NCI-H2196 (cell line): ENCODE data around the gene MCC.

Experiments used
- DNase-seq: peaks from one replicate; lab custom pipeline; 2025; ENCODE audit not compliant: unreplicated experiment; lab: John Stamatoyannopoulos, UW

Gene MCC

DNA sequence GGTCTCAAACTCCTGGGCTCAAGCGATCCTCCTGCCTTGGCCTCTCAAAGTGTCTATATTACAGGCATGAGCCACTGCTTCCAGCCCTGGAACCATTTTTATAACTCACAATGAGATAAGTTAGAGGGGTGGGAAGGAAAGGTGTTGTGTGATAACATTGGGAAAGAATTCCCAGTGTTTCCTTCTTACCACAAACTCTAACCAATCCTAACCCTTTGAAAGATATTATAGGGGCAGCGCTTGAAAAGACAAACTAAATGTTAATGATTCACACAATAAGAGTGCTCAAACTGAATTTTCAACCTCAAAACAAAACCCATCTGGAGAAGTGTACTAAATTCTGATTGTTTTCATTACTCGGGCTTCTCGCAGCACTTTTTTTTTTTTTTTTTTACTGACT lies 163.2 kb downstream of the MCC start:
- DNase-seq: no peak

DNA sequence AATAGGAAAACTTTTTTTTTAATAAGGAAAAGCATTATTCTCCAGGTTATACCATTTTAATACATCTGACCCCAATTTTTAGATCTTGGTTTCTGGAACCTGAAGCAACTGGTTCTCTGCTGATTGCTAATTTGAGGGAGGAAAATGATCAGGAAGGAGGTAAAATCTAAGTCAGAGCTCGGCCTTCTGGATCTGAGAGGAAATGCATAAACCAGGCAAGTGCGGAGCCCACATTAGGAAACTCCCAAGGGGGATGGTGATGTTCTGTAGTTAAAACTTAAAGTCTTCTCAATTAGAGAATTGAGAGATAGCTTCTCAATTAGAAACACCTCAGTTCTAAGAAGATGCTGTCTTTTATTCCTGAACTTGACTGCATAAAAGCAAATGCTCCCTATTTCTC lies 167.0 kb downstream of the MCC start:
- no peak for DNase-seq

DNA sequence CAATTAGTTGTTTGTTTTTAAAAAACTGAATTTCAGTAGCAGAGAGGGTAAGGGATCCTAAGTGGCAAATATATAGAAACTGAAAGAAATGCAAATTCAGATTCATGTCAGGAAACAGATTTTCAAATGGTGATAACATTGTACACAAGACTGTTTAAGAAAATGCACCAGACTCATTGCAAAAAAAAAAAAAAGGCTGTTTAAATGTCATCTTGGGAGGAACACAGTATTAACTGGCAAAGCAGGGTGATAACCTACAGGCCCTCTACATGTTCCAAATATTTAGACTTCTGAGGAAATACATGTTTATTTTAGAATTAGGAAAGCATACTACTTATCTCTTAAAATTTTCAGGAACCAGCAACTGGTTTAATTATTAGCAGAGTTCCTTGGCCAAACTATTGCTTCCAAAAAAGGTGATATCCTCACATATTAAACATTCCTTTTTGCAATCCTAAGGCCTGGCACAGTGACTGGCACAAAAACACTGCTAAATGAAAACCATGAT lies 167.9 kb downstream of the MCC start:
- no peak for DNase-seq

DNA sequence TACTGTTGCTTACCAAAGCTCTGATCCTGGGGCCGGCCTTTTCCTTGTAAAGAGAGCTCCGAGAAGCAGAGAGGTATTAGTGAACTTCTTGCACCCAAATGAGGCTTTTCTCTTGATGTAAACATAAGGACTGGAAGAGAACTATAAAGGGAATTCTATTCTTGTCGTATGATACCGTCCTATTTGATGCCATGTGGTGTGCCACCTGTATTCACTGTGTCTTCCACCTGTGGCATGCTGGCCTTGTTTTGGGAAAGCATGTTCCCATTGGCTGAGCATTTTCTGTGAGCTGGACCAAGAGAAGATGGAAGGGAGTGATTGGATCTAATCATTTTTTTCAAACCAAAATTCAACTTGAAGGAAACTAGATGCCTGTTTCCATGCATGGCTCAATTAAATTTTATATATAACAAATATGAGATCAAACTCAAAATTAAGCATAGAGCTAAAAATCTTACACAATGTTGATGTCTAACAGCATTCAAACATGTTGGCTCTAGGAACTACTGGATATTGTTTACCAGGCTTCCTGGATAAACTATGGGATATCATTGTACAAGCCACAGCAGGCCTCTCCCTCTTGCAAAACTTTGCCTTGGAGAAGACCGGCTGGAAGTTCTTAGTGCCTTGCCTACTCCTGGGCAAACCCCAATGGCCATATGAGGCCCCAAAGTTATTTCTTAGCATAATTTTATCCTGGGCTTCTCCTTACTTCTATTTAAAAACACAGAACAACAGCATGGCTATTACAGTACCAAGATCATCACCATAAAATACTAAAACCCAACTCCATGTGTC lies 168.8 kb downstream of the MCC start:
- DNase-seq: no peak

DNA sequence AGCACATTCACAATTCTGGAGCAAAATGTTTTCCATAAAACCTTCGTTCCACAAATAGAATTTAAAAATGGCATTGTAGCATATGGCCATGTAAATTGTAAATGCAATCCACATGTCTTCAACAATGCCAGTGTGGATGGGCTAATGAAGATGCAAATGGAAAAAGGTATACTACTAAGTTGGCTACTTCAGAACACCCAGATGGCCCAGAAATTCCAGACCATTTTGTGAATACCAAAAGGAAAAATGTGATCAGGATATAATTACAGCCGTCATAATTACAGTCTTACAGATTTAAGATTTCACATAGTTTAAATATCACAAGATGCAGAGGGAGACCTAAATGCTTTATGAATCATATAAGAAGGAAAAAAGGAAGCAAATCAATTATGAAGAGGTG lies 170.6 kb downstream of the MCC start:
- DNase-seq: no peak

DNA sequence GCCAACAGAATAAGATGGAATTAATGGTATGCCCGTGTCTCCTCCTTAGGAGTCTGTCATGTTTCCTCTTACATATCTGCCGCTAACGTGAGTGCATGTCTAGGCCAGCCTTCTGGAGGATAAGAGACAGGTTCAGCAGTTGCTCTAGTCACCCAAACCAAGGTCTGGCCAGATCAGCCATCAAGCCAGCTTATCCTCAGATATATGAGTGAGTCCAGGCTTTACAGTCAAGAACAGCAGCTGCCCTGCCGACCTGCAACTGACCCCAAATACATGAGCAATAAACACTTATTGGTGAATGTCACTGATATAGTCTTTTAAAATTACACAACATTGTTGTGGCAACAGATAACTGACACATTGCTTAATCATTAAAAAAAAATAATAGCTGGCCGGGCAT lies 177.0 kb downstream of the MCC start:
- DNase-seq: no peak

DNA sequence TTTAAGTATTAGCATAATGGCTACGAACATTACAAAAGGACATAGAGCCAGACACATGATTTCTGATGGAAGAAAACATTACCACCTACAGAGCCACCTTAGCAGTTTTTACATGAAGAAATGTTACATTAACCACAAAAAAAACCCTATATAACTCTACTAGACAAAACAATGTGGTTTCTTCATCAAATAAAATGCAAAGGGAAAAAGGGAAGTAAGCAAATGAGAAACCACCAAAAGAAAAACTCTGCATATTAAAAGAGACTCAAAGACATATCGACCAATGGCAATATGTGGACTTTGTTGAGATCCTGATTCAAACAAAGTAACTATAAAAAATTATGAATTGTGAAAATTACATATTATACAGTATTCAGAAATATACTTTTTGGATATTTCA lies 186.1 kb downstream of the MCC start:
- DNase-seq: no peak

DNA sequence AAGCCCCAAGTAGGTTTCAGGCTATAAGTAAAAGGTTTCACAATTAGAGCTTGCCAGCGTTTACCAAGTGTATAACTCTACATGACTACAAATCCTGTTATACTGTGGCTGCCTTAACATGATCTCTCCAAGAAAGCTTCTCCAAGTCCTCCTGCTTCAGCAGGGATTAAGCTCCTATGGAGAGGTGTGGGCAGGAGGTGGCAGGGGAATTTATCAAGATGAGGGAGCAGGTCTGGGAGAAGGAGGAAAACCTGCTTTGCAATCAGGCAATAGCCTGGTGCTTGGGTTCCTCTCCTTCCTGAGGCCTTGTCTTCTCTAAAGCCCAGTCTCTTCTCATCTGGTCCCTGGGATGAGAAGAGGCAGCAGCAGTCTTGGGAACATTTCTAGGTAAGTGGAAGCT lies 188.7 kb downstream of the MCC start:
- DNase-seq: no peak

DNA sequence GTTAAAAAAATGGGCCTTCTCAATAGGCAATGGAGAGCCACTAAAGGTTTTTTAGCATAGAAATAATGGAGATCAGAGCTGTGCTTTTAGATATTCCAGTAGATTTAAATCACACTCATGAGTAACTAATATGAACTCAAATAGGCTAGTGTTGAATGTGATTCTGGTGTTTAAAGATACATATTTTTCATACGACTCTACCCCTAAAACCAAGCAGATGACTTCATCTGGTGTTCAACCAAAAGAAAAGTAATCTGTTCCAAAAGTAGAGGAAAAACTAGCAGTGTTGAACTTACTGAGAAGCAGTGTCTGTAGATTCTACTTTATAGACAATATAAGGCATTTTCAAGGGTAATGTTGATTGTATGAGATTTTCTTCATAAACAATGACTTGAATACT lies 191.6 kb downstream of the MCC start:
- DNase-seq: no peak

DNA sequence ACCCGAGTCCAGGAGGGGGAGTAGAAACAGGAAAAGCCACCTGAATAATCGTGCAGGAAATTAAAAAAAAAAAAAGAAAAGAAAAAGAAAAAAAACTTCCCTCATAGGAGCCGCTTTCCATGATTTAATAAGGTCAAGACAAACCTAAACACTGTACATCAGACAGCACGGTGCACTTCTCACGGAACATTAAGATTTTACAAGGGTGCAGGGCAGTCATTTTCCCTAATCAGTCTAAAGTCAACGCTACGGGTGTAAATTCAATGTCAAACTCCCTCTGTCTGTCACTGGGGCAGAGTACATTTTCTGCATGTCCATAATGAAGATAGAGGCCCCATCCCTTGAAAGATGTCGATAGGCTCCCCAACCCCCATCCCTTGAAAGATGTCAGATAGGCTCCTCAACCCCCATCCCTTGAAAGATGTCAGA lies 193.1 kb downstream of the MCC start:
- DNase-seq: no peak

DNA sequence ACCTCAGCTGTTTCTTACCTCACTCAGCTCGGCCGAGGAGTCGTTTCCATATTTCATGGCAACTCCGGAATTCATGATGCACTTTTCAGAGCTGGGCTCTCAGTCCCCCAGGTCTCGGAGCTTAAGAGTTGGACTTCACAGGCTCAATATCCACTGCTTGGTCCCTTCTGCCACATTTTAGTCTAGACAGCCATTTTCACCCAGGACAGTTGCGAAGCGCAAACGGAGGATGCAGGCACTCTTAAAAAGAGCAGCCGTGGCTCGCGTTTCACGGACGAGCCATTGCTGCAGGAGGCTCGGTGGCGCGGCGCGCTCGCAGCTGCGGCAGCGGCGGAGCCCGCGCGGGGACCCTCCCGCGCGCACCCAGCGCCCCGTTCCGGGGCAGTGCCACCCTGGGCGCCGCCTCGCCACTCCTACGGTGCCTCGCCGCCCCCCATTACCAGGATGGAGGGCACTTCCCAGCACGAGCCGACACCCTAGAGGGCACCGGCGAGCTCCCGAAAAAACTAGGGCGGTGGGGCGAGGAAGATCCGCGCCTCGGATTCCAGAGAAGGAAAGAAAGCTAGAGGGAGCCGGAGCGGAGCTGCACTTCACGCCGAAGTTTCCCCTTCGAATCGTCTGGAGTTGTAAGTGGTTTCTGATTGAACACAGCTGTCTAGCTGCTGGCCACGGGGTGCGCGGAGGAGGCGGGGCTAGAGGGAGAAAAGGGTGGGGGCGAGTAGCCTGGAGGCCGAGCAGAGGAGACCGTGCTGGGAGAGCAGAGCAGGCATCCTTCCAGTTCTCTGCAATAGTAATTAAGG lies 193.7 kb downstream of the MCC start:
- DNase-seq: no peak

DNA sequence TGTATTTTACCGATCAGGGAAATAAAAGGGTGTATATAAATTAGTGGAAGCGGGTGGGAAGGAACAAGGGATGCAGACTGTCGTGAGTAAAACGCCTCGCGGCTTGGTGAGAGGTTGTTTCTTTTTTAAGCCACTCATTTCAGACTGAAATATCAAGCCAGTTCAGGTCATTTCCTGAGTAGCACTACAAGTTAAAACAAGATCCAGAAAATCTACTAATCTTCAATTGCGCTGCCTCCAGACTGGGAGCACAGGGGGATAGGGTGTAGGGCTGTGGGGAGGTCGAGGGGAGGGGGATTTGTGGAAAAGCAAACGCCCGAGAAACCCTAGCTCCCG lies 194.3 kb downstream of the MCC start:
- no peak for DNase-seq

DNA sequence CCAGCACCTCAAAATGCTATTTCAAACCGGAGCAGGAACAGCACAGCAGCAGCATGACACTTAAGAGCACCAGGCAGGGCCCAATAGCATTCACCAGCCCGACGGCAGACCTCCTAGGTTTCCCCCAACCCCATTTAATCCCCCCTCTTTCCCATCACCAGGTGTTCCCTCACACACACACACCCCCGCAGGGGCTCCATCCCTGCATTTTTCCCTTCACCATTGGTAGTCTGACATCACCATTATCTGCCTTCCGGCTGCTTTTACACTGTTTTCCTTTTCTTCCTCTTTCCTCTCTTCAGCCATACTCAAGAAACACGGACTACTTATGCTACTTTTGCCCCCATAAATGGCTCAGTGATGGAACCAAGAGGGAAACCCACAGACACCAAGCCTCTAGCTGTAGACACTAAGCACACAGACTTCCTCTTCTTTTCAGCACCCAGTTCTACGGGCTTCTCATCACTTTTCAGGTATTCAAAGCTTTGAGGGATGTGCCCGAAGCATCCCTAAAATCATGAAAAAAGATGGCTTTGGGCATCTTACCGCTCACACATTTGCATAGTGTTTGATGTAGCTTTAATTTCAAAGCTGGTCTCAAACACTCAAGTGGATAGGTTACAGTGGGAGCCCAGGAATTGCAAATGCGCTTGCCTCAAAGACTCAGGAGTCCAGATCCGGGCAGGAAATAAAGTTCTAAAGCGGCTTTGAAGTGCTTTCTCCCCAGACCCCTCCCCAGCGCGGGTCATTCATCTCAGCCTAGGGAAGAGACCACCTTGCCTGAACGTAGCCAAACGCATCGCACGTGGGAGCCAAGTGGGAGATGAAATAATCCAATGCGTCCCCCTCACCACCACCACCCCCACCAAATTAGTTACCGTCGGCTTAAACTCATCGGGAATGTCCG lies 194.9 kb downstream of the MCC start:
- DNase-seq: no peak

DNA sequence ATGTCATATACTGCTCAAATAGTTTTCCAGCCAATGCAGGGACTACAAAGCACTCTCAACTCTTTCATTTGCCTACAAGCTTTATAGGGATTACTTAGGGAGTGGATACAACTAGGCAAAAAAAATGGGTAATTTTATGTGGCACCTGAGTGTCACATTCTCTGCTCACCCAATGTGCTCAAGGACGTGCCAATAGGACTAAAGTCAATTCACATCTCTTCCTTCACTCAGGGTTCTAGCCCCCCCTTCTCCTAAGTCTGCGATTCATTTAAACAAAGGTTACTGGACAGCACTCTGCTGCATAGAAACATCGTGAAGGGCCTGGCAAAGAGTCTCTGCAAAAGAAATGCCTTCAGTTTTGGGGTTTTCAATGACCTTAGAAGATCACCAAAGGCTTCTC lies 195.8 kb downstream of the MCC start:
- DNase-seq: no peak

DNA sequence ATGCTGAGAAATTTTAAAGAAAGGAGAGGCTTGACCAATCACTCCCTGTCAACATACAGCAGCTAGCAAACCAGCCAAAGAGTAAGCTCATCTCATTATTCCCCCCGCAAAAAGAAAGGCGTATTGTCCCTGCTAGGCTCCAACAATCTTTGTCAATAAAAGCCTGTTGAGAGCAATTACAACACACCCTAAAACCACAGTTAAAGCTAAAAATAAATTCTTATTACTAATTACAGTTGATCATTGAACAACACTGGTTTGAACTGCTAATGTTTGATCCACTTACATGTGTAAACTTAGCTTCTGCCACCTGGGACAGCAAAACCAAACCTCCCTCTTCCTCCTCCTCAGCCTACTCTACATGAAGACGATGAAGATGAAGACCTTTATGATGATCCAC lies 204.7 kb downstream of the MCC start:
- no peak for DNase-seq

DNA sequence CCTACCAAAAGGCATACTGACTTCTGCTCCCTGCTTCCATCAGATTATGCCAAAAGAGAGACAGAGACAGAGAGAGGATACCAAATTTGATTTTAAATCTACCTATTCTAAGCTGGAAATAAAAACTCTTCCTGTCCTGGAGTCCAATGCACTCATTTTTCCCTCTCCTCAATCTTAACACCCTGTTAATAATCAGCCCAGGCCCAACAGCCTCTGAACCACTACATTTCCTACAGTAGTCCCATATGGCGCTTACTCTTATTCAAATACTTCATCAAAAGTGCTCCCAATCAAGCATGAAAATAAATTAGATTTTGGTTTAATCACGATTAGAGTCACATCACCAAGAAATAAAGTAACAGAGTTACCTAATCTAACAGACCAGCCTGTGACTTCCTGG lies 205.8 kb downstream of the MCC start:
- no peak for DNase-seq

DNA sequence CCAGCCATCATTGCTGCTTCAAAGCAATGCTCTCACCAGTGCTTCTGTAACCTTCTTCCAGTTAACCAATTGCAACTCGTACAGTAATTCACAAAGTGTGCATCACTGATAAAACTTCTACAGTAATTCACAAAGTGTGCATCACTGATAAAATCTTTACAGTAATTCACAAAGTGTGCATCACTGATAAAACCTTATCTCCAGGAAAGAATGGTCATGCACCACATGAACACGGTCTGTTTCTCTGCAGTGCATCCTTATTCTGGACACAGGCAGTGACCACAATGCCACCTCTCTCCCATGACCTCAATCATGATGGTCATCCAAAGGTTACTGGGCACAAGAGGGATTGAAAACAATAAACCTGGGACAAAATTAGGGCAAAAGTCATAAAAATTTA lies 207.1 kb downstream of the MCC start:
- DNase-seq: no peak

DNA sequence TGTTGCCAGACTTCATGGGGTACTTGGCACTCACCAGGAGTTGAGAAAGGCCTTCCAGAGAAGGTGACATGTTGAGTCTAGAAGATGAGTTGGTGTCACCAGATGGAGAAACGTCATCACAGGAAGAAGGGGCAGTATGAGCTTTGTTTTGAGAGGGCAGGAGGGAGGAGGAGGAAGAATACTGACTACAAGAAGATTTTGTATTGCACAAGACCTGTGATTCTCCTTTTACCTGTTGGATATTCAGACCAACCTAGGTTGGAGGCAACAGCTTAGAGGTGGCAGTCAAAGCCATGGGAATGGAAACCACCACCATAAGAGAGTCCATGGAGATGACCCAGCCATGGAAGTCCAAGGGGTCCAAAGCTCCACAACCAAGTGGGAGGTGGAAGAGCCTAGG lies 207.7 kb downstream of the MCC start:
- no peak for DNase-seq

DNA sequence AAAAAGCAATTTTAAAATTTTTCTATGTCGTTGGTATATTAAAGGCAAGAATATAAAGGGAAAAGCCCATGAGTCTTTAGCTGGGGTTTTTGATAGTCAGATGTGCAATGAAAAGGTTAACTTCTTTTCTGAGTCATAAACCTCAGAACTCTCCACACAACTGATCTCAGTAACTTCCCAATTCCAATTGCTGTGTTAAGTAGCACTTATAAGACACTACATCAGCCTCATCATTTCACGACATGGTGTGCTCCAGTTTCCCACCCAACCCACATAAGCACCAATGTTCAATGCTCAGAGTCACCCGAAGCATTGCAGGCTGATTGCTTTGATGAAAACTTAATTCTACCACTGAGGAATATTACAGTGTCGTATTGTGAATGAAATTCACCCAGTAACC lies 209.3 kb downstream of the MCC start:
- no peak for DNase-seq

DNA sequence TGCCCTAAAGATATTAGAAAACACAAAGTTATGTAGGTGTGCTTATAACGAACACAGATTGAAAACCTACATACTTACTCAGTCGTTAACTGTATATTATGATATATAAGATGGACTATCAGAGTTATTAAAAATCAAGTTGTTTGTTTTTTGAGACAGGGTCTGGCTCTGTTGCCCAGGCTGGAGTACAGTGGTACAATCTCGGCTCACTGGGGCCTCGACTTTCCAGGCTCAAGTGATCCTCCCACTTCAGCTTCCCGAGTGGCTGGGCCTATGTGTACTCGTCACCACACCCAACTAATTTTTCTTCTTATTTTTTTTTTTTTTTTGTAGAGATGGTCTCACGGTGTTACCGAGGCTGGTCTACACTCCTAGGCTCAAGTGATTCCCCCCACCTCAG lies 211.8 kb downstream of the MCC start:
- DNase-seq: no peak

DNA sequence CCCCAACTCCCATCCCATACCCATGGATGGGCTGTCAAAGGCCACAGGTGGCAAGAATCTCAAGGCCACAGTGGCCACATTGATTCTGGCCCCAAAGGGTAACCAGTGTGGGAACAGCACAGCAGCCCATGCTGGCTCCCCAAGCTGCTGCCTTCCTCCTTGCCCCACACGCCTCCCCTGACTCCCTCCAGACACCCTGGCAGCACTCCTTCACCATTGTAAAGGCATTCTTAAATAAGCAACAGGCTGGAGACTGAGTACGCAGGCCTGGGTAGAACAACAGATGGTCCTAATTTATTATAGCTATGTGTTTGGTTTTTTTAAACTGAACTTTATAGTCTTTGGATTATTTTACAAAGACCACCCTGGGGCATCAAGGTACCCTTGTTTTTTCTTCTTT lies 212.3 kb downstream of the MCC start:
- no peak for DNase-seq
